ENCODE measurements around the gene POLR2H. TPM values are rescaled to one million over a fixed set of nuclear protein-coding genes. Genes with fewer than 3 reads are reported as not detected.

The POLR2H gene
- total and polyA plus RNA-seq, 2 of the 4 experiments (the other 2 are of a cell fraction) = 47.7 to 130 TPM

DNA sequence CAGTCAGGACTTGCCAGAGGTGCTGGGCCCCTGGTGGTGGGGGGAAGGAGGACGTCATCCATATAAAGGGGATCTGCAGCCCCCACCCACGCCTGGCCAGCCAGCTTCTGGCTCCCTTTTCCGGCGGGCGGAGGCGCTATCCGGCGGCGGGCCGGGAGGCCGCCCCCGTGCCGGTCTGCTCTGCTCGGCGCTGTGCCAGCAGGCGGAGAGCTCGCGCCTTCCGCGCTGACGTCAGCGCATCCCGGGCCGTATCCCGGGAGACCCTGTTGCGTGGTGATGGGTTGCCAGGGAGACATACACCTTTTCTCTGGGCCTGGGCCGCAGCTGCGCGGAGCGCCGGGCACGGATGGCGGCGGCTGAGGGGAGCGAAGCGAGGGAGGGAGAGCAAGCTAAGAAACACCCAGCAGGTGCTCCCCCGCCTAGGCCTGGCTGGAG is 23.0 kb upstream of the POLR2H start (continued):
- TF ChIP-seq NFE2L2 (IDR thresholded peaks at IDR 0.05; ENCODE audit: low read depth, low read length) = no peak

DNA sequence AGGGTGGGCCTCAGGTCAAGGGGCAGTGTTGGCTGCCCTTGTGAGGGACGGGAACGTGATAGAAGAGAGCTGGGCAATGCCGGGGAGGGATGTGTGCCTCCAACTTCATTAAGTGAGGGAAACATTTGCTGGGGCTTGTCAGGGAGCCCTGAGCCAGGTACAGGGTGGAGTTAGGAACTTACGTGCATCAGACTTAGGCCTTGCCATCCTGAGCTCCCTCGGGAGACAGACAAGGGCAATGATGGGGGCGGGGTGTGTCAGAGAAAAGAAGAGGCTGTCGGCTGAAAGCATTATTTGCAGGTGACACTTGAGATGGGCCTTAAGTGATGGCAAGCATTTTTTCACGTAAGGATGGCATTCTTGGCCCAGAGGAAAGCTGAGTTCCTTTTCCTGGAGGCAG is 22.5 kb upstream of the POLR2H start:
- H2BK5ac ChIP-seq (ENCODE audit: low read depth, low read length, poor library complexity, severe bottlenecking) = no peak overlapping the region
- peaks cover 41% of the 10 kb centered on the region for H4K20me1 ChIP-seq (ENCODE audit: insufficient read depth, low read length)
- DNase-seq (no peak), ATAC-seq (ENCODE audit: low read depth) (no peak)
- H2BK120ac ChIP-seq (ENCODE audit: low read depth, low read length) = no peak overlapping the region
- no TSS peak for BruUV-seq (replicated peaks)
- no peak overlapping the region for H4K5ac ChIP-seq (ENCODE audit: low read depth, low read length)
- peak overlapping the region; percentile 30; the same call in 1 of the 2 replicates for H3K9ac ChIP-seq (ENCODE audit: low read depth, low read length)
- ChIA-PET POLR2A (ENCODE audit: unreplicated experiment) (interaction anchor here (2.2 kb wide), 1 partner anchor 24 kb away, joined by 5 read pairs; no protein-coding TSS in a partner anchor), CTCF (interaction anchor here (0.8 to 1.3 kb wide), 2 partner anchors 13 to 19 kb away, joined by 3 to 6 read pairs; no protein-coding TSS in a partner anchor)
- H2BK15ac ChIP-seq (ENCODE audit: low read depth, low read length) = no peak overlapping the region
- H3K79me1 ChIP-seq (ENCODE audit: low read depth in 1 of 2, low read length in 2 of 2) = peaks cover 18 to 82% of the 10 kb centered on the region in 2 experiments; a peak in 3 of 4 replicates
- peak overlapping the region; percentile 25; the same call in 1 of the 2 replicates for H3K4ac ChIP-seq (ENCODE audit: low read depth, low read length)
- H3K4me2 ChIP-seq (ENCODE audit: low read depth, low read length) = peak overlapping the region; percentile 37
- H3K18ac ChIP-seq (ENCODE audit: low read depth, low read length) = no peak overlapping the region
- 41% methylated on average over 5 of the region's 8 CpGs; no CpG with 5 or more reads in 1 of the 2 experiments for WGBS, 2 experiments (ENCODE audit: extremely low coverage in 2 of 2, insufficient read length in 1 of 2)
- H3K14ac ChIP-seq (replicated peaks; ENCODE audit: low read depth, low read length) = no peak overlapping the region
- no peak overlapping the region for H3K27ac ChIP-seq (ENCODE audit: insufficient read depth, low read length)
- peak overlapping the region; percentile 72; the same call in 1 of the 2 replicates for H2AK5ac ChIP-seq (ENCODE audit: low read depth, low read length)
- peak overlapping the region; percentile 15; the same call in 1 of the 2 replicates for H3K23ac ChIP-seq (ENCODE audit: low read depth, low read length)
- peak overlapping the region; percentile 7; the same call in 1 of the 2 replicates for H3K4me3 ChIP-seq (ENCODE audit: insufficient read depth, low read depth, low read length)
- dilution Hi-C loops (cut with HindIII; ENCODE audit: low sequenced_read_pairs, unreplicated experiment) (no loop called here), intact Hi-C loops (cut with micrococcal nuclease) (no loop called here), in situ Hi-C loops (cut with MboI; ENCODE audit: low sequenced_read_pairs) (no loop called here)
- H3K9me1 ChIP-seq (ENCODE audit: insufficient read depth, low read length) = peaks cover 25% of the 10 kb centered on the region
- peaks cover 38% of the 10 kb centered on the region for H3K4me1 ChIP-seq (ENCODE audit: control insufficient read depth, insufficient read depth, low read length)
- H2BK20ac ChIP-seq (ENCODE audit: low read depth, low read length) = no peak overlapping the region
- H4K91ac ChIP-seq (ENCODE audit: insufficient read depth, low read depth, low read length) = no peak overlapping the region
- no peak overlapping the region for H3K56ac ChIP-seq (ENCODE audit: extremely low read depth, insufficient read depth, low read length)
- no peaks in the 10 kb centered on the region for H3K27me3 ChIP-seq (ENCODE audit: control insufficient read depth, insufficient read depth, low read length)
- no peaks in the 10 kb centered on the region for H3K9me3 ChIP-seq (ENCODE audit: control insufficient read depth, insufficient read depth, low read length)
- peak overlapping the region; percentile 82 for H2AFZ ChIP-seq (replicated peaks; ENCODE audit: low read length, poor library complexity)
- H4K8ac ChIP-seq (ENCODE audit: low read depth in 2 of 2, low read length in 2 of 2) = peak overlapping the region in 1 of 2 experiments; percentile 33; a peak in 1 of 4 replicates
- H3K36me3 ChIP-seq (ENCODE audit: control insufficient read depth, insufficient read depth, low read length) = peaks cover 28% of the 10 kb centered on the region
- H2AK9ac ChIP-seq (replicated peaks; ENCODE audit: low read depth, low read length, poor library complexity) = peak overlapping the region; percentile 81
- TF ChIP-seq FOS (IDR thresholded peaks at IDR 0.05; ENCODE audit: low read depth, low read length) = no peak
- TF ChIP-seq RFX5 (IDR thresholded peaks at IDR 0.05; ENCODE audit: low read depth, low read length) = no peak
- TF ChIP-seq, protein P1, sequence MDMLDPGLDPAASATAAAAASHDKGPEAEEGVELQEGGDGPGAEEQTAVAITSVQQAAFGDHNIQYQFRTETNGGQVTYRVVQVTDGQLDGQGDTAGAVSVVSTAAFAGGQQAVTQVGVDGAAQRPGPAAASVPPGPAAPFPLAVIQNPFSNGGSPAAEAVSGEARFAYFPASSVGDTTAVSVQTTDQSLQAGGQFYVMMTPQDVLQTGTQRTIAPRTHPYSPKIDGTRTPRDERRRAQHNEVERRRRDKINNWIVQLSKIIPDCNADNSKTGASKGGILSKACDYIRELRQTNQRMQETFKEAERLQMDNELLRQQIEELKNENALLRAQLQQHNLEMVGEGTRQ (IDR thresholded peaks at IDR 0.05; ENCODE audit: low read depth, low read length) = no peak
- no peak for TF ChIP-seq RCOR1 (IDR thresholded peaks at IDR 0.05; ENCODE audit: insufficient replicate concordance, low read length)
- no peak for TF ChIP-seq CHD1 (IDR thresholded peaks at IDR 0.05; ENCODE audit: low read depth, low read length)
- no peak for TF ChIP-seq POLR2A (IDR thresholded peaks at IDR 0.05; ENCODE audit: low read depth, low read length)
- TF ChIP-seq, protein P2, sequence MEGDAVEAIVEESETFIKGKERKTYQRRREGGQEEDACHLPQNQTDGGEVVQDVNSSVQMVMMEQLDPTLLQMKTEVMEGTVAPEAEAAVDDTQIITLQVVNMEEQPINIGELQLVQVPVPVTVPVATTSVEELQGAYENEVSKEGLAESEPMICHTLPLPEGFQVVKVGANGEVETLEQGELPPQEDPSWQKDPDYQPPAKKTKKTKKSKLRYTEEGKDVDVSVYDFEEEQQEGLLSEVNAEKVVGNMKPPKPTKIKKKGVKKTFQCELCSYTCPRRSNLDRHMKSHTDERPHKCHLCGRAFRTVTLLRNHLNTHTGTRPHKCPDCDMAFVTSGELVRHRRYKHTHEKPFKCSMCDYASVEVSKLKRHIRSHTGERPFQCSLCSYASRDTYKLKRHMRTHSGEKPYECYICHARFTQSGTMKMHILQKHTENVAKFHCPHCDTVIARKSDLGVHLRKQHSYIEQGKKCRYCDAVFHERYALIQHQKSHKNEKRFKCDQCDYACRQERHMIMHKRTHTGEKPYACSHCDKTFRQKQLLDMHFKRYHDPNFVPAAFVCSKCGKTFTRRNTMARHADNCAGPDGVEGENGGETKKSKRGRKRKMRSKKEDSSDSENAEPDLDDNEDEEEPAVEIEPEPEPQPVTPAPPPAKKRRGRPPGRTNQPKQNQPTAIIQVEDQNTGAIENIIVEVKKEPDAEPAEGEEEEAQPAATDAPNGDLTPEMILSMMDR (conservative IDR thresholded peaks at IDR 0.05; ENCODE audit: low read depth, low read length) = no peak
- TF ChIP-seq BHLHE40 (IDR thresholded peaks at IDR 0.05; ENCODE audit: low read depth, low read length) = no peak
- no peak for TF ChIP-seq MAZ (IDR thresholded peaks at IDR 0.05; ENCODE audit: borderline replicate concordance, low read depth, low read length)
- no peak for TF ChIP-seq MAFK (IDR thresholded peaks at IDR 0.05; ENCODE audit: low read depth, low read length)
- no peak for TF ChIP-seq MXI1 (IDR thresholded peaks at IDR 0.05; ENCODE audit: borderline replicate concordance, low read depth, low read length)
- no peak for TF ChIP-seq NFE2L2 (IDR thresholded peaks at IDR 0.05; ENCODE audit: low read depth, low read length)
- TF ChIP-seq, protein P3, sequence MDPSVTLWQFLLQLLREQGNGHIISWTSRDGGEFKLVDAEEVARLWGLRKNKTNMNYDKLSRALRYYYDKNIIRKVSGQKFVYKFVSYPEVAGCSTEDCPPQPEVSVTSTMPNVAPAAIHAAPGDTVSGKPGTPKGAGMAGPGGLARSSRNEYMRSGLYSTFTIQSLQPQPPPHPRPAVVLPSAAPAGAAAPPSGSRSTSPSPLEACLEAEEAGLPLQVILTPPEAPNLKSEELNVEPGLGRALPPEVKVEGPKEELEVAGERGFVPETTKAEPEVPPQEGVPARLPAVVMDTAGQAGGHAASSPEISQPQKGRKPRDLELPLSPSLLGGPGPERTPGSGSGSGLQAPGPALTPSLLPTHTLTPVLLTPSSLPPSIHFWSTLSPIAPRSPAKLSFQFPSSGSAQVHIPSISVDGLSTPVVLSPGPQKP (IDR thresholded peaks at IDR 0.05; ENCODE audit: borderline replicate concordance, low read depth, low read length) = no peak

Measured in IMR-90 (cell line).